Stimulated activated naive B cell treated with anti-CD40 and anti-IgM and Interleukin-4, amounts not matched to agents 10 μg/mL and 1 μg/mL and 100 μg/mL, for 72 hours (primary cell): ENCODE measurements around the gene FNDC7.
"Not testable (repeated sequence)": the region's sequence is repeated elsewhere in the genome, so short reads cannot be mapped to it uniquely, and the experiment has no call there.

ENCODE experiments used
- ATAC-seq, 2 donors: fragments of 150-1000 bp; cut with Tn5 transposase; replicated peaks; 2 replicates each; pipeline ENCODE4 v1.10.0; 2021; ENCODE audit warnings: moderate library complexity in 1 of 2
- DNase-seq: peaks from one replicate; pipeline ENCODE4 v3.0.0; 2021
- H3K27ac Mint-ChIP-seq: one replicate; pipeline ENCODE4 v1.8.0; 2022; ENCODE audit warnings: mild to moderate bottlenecking, mixed read lengths
- H3K27me3 Mint-ChIP-seq, 2 donors: one replicate each; pipeline ENCODE4 v1.8.0; 2022; ENCODE audit warnings: mixed read lengths in 2 of 2
- H3K36me3 Mint-ChIP-seq, 2 donors: one replicate each; pipeline ENCODE4 v1.8.0; 2022; ENCODE audit warnings: mixed read lengths in 2 of 2, mild to moderate bottlenecking in 1 of 2
- H3K4me1 Mint-ChIP-seq, 2 donors: one replicate each; pipeline ENCODE4 v1.8.0; 2022; ENCODE audit warnings: mixed read lengths in 2 of 2, mild to moderate bottlenecking in 1 of 2
- H3K4me3 Mint-ChIP-seq, 2 donors: one replicate each; pipeline ENCODE4 v1.8.0; 2022; ENCODE audit warnings: mild to moderate bottlenecking in 2 of 2, mixed read lengths in 2 of 2, moderate library complexity in 1 of 2
- H3K9me3 Mint-ChIP-seq, 2 donors: one replicate each; pipeline ENCODE4 v1.8.0; 2022; ENCODE audit warnings: mixed read lengths in 2 of 2, mild to moderate bottlenecking in 1 of 2

Gene FNDC7

GRCh38 chr1:108686614-108687313 is 25.9 kb upstream of the FNDC7 start:
- Mint-ChIP-seq H3K27ac (no peak overlapping the region), H3K9me3 (no peaks in the 10 kb centered on the region), H3K4me3 (no peak overlapping the region), H3K27me3 (peaks cover 5 to 11% of the 10 kb centered on the region in 2 donors), H3K4me1 (peaks cover 8 to 17% of the 10 kb centered on the region in 2 donors), H3K36me3 (peaks cover 0 to 3% of the 10 kb centered on the region in 2 donors)
- DNase-seq = no peak
- ATAC-seq = no peak

GRCh38 chr1:108691128-108691941 is 21.4 kb upstream of the FNDC7 start:
- peak overlapping the region; percentile 96 to 100 for H3K4me3 Mint-ChIP-seq
- ATAC-seq = peak; percentile 1 to 2

GRCh38 chr1:108691942-108692723 is 20.6 kb upstream of the FNDC7 start, which contains the start of gene PRPF38B:
Gene PRPF38B (plus strand): TSS chr1:108692310. CDS start chr1:108692592, 282 bp downstream.
- DNase-seq (peak; percentile 88), ATAC-seq (peak; percentile 93)
- peaks cover 18 to 25% of the 10 kb centered on the region in 2 donors for H3K36me3 Mint-ChIP-seq
- peaks cover 13 to 25% of the 10 kb centered on the region in 2 donors for H3K4me1 Mint-ChIP-seq
- H3K27me3 Mint-ChIP-seq = no peaks in the 10 kb centered on the region
- H3K27ac Mint-ChIP-seq = peak within 1 kb of the TSS; percentile 99
- H3K9me3 Mint-ChIP-seq = no peaks in the 10 kb centered on the region
- H3K4me3 Mint-ChIP-seq = peak within 1 kb of the TSS; percentile 96 to 100

More at GRCh38 chr1:108691128-108691941, 21.4 kb upstream of the FNDC7 start:
- Mint-ChIP-seq H3K36me3 (peaks cover 18 to 22% of the 10 kb centered on the region in 2 donors), H3K27ac (peak overlapping the region; percentile 99), H3K27me3 (no peaks in the 10 kb centered on the region), H3K9me3 (no peaks in the 10 kb centered on the region), H3K4me1 (peaks cover 13 to 25% of the 10 kb centered on the region in 2 donors)
- DNase-seq = no peak

GRCh38 chr1:108692724-108693655 is 19.7 kb upstream of the FNDC7 start:
- Mint-ChIP-seq H3K27ac (peak overlapping the region; percentile 99), H3K9me3 (no peaks in the 10 kb centered on the region), H3K4me3 (peak overlapping the region; percentile 96 to 100), H3K4me1 (peaks cover 13 to 25% of the 10 kb centered on the region in 2 donors), H3K27me3 (no peaks in the 10 kb centered on the region), H3K36me3 (peaks cover 23 to 32% of the 10 kb centered on the region in 2 donors)
- ATAC-seq = peak; percentile 69 to 70
- peak; percentile 53 for DNase-seq

- ATAC-seq = no peak
- Mint-ChIP-seq H3K27me3 (no peaks in the 10 kb centered on the region), H3K4me3 (peak overlapping the region; percentile 25 to 53), H3K4me1 (peaks cover 22 to 34% of the 10 kb centered on the region in 2 donors), H3K9me3 (no peaks in the 10 kb centered on the region), H3K36me3 (peaks cover 36 to 52% of the 10 kb centered on the region in 2 donors), H3K27ac (peak overlapping the region; percentile 65)
- DNase-seq = no peak
Observed at GRCh38 chr1:108695535-108695934, 17.2 kb upstream of the FNDC7 start.

- no peak for DNase-seq
- H3K36me3 Mint-ChIP-seq = peaks cover 24 to 43% of the 10 kb centered on the region in 2 donors
- H3K4me1 Mint-ChIP-seq = peaks cover 13 to 19% of the 10 kb centered on the region in 2 donors
- no peaks in the 10 kb centered on the region for H3K27me3 Mint-ChIP-seq
- peak in 1 of 2 donors; percentile 31 for ATAC-seq
- H3K9me3 Mint-ChIP-seq = no peaks in the 10 kb centered on the region
- no peak overlapping the region for H3K4me3 Mint-ChIP-seq
- H3K27ac Mint-ChIP-seq = peak overlapping the region; percentile 4
Observed at GRCh38 chr1:108699375-108700332, 13.1 kb upstream of the FNDC7 start.

- no peaks in the 10 kb centered on the region for H3K9me3 Mint-ChIP-seq
- DNase-seq = no peak
- H3K27ac Mint-ChIP-seq = no peak overlapping the region
- peaks cover 21 to 37% of the 10 kb centered on the region in 2 donors for H3K36me3 Mint-ChIP-seq
- peaks cover 11 to 13% of the 10 kb centered on the region in 2 donors for H3K4me1 Mint-ChIP-seq
- H3K4me3 Mint-ChIP-seq = no peak overlapping the region
- no peak for ATAC-seq
- H3K27me3 Mint-ChIP-seq = no peaks in the 10 kb centered on the region
Observed at GRCh38 chr1:108701176-108701849, 11.4 kb upstream of the FNDC7 start.

GRCh38 chr1:108702109-108702508 is 10.6 kb upstream of the FNDC7 start:
- peaks cover 21 to 34% of the 10 kb centered on the region in 2 donors for H3K36me3 Mint-ChIP-seq
- not testable (repeated sequence) for ATAC-seq, H3K27me3 Mint-ChIP-seq, H3K4me3 Mint-ChIP-seq, H3K9me3 Mint-ChIP-seq, DNase-seq
- peaks cover 11 to 13% of the 10 kb centered on the region in 2 donors for H3K4me1 Mint-ChIP-seq
- peak overlapping the region; percentile 14 for H3K27ac Mint-ChIP-seq

- H3K27me3 Mint-ChIP-seq = no peaks in the 10 kb centered on the region
- H3K36me3 Mint-ChIP-seq = peaks cover 13 to 22% of the 10 kb centered on the region in 2 donors
- DNase-seq = no peak
- H3K27ac Mint-ChIP-seq = no peak overlapping the region
- peak; percentile 8 to 23 for ATAC-seq
- peaks cover 11 to 13% of the 10 kb centered on the region in 2 donors for H3K4me1 Mint-ChIP-seq
- no peak overlapping the region for H3K4me3 Mint-ChIP-seq
- H3K9me3 Mint-ChIP-seq = no peaks in the 10 kb centered on the region
Observed at GRCh38 chr1:108703939-108704338, 8.8 kb upstream of the FNDC7 start.

GRCh38 chr1:108704496-108704895 is 8.2 kb upstream of the FNDC7 start:
- Mint-ChIP-seq H3K9me3 (no peaks in the 10 kb centered on the region), H3K27me3 (no peaks in the 10 kb centered on the region), H3K4me3 (no peak overlapping the region), H3K36me3 (peaks cover 8 to 16% of the 10 kb centered on the region in 2 donors), H3K27ac (no peak overlapping the region), H3K4me1 (peaks cover 6 to 8% of the 10 kb centered on the region in 2 donors)
- no peak for DNase-seq
- ATAC-seq = no peak

- ATAC-seq = no peak
- DNase-seq = no peak
- no peak overlapping the region for H3K27ac Mint-ChIP-seq
Observed at GRCh38 chr1:108706643-108707042, 6.1 kb upstream of the FNDC7 start.

More at GRCh38 chr1:108706643-108707042, 6.1 kb upstream of the FNDC7 start:
- Mint-ChIP-seq H3K4me3 (no peak overlapping the region), H3K9me3 (no peaks in the 10 kb centered on the region), H3K36me3 (peaks cover 0 to 7% of the 10 kb centered on the region in 2 donors), H3K27me3 (no peaks in the 10 kb centered on the region), H3K4me1 (no peaks in the 10 kb centered on the region)
